Right atrium auricular region (tissue), 2 donors: ENCODE data around the gene SFT2D2. TPM values are rescaled to one million over a fixed set of nuclear protein-coding genes. Genes with fewer than 3 reads are reported as not detected.

Experiments
- DNase-seq: peaks from one replicate; pipeline ENCODE4 v3.0.0-alpha.2; 2019; ENCODE audit warnings: low spot score
- H3K27ac ChIP-seq, 2 donors: fragments of 200-600 bp; sonication (generic); 1 replicate in 1 of 2; 2 replicates in 1 of 2; pipeline ENCODE4 v1.5.1; 2016 to 2019
- H3K27me3 ChIP-seq, 2 donors: fragments of 200-600 bp; sonication (generic); one replicate each; pipeline versions ENCODE4 v1.5.1 to v1.6.0; 2017 to 2019
- H3K36me3 ChIP-seq: fragments of 200-600 bp; sonication (generic); one replicate; pipeline ENCODE4 v1.5.1; 2016
- H3K4me1 ChIP-seq, 2 donors: fragments of 200-600 bp; sonication (generic); one replicate each; pipeline versions ENCODE4 v1.5.1 to v1.6.0; 2017 to 2019
- H3K4me3 ChIP-seq, 2 donors: fragments of 200-600 bp; sonication (generic); 1 replicate in 1 of 2; 2 replicates in 1 of 2; pipeline ENCODE4 v1.5.1; 2017 to 2019; ENCODE audit warnings: mild to moderate bottlenecking in 1 of 2, moderate library complexity in 1 of 2
- H3K9me3 ChIP-seq, 2 donors: fragments of 200-600 bp; sonication (generic); one replicate each; pipeline ENCODE4 v1.5.1; 2019
- total RNA-seq, 2 donors: library from RNA; depleted of rRNA; stranded (reverse); fragments of >200 nt; gene quantifications; one replicate each; pipeline ENCODE4 v1.1.0, GENCODE V29; 2016
- TF ChIP-seq, protein P1 (sequence below), 2 donors: fragments of 200-600 bp; sonication (generic); IDR thresholded peaks; one replicate each; pipeline ENCODE4 v1.5.1; 2019; ENCODE audit warnings: antibody characterized with exemption in 2 of 2

Gene SFT2D2
- total RNA-seq, 2 donors from 2014 or later: 12.5 to 23.7 TPM

DNA sequence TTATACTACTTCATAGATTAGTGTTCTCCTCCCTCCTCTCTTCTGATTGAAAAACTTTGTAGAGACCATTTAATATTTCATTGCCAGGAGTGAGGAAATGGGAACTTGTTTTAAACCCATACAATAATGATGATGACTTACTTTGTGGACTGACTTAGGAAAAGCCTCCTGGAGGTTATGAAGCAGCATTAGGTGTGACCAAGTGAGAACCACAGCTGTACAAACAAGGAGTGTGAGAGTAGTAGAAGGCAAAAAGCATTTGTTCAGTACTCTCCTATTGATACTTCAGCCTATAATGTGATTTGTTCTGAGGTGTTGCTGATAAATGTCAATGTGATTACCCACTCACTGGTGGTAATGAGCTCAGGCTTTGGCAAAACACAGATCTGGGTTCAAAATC lies 38.6 kb upstream of the SFT2D2 start:
- Histone ChIP-seq H3K36me3 (peaks cover 16% of the 10 kb centered on the region), H3K4me1 (no peaks in the 10 kb centered on the region), H3K27ac (no peak overlapping the region), H3K4me3 (no peak overlapping the region), H3K9me3 (no peaks in the 10 kb centered on the region), H3K27me3 (no peaks in the 10 kb centered on the region)
- DNase-seq: no peak
- TF ChIP-seq, protein P1, sequence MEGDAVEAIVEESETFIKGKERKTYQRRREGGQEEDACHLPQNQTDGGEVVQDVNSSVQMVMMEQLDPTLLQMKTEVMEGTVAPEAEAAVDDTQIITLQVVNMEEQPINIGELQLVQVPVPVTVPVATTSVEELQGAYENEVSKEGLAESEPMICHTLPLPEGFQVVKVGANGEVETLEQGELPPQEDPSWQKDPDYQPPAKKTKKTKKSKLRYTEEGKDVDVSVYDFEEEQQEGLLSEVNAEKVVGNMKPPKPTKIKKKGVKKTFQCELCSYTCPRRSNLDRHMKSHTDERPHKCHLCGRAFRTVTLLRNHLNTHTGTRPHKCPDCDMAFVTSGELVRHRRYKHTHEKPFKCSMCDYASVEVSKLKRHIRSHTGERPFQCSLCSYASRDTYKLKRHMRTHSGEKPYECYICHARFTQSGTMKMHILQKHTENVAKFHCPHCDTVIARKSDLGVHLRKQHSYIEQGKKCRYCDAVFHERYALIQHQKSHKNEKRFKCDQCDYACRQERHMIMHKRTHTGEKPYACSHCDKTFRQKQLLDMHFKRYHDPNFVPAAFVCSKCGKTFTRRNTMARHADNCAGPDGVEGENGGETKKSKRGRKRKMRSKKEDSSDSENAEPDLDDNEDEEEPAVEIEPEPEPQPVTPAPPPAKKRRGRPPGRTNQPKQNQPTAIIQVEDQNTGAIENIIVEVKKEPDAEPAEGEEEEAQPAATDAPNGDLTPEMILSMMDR (IDR thresholded peaks at IDR 0.05): no peak

DNA sequence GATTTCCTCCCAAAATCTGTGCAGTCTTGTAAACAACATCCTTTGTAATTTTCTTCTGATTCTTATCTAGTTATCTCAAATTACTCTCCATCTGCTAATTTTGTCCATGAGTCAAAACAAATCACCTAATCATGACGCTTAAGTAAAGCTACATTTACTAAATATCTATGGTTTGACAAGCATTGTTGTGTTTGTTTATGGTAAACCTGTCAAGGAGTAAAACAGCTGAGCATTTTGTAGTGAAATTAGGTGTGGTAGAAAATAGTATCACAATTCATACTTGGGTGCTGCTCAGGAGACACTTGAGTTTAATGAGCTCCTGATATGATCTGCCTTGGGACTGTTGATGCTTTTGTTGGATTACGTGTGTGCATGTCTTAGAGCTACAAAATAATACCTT lies 35.4 kb upstream of the SFT2D2 start:
- peaks cover 34% of the 10 kb centered on the region for H3K36me3 ChIP-seq
- no peaks in the 10 kb centered on the region for H3K9me3 ChIP-seq
- DNase-seq: no peak
- no peak overlapping the region for H3K27ac ChIP-seq
- no peak overlapping the region for H3K4me3 ChIP-seq
- H3K27me3 ChIP-seq: no peaks in the 10 kb centered on the region
- H3K4me1 ChIP-seq: no peaks in the 10 kb centered on the region
- TF ChIP-seq, protein P1 (IDR thresholded peaks at IDR 0.05): no peak

DNA sequence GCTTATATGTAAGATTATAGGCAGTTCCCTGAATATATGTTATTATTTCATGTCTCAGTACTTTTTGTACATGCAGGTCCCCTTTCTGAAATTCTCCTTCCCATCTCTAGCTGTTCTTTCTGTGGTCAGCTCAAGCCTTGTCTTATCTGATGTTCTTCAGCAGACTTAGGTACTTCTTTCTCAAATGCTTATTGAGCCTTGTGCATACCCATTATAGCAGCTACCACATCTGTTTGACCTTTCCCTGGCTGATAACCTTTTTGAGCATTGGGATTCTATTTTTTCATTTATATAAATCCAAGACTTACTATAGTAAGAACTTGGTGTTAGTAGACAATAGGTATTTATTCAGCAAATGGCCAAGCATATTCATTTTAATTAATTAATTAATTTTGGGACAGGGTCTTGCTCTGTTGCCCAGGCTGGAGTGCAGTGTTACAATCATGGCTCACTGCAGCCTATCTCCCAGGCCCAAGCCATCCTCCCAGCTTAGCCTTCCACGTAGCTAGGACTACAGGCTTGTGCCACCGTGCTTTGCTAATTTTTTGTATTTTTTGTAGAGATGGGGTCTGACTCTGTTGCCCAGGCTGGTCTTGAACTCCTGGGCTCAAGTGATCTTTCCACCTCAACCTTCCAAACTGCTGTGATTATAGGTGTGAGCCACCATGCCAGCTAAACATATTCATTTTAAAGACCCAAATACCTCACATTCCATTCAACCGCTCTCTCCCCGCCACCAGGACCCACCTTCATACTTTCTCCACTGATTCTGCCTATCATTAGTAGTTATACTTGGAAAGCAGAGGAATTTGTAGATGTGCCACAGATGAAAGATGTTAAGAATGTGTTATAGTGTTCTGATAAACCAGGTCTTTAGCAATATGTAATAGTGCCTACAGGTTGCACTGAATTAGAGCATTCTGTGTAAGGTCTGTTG lies 30.3 kb upstream of the SFT2D2 start:
- no peak for DNase-seq
- H3K4me3 ChIP-seq: no peak overlapping the region
- H3K36me3 ChIP-seq: peaks cover 56% of the 10 kb centered on the region
- no peaks in the 10 kb centered on the region for H3K27me3 ChIP-seq
- H3K27ac ChIP-seq: no peak overlapping the region
- TF ChIP-seq, protein P1 (IDR thresholded peaks at IDR 0.05): no peak
- no peaks in the 10 kb centered on the region for H3K4me1 ChIP-seq
- H3K9me3 ChIP-seq: no peaks in the 10 kb centered on the region

DNA sequence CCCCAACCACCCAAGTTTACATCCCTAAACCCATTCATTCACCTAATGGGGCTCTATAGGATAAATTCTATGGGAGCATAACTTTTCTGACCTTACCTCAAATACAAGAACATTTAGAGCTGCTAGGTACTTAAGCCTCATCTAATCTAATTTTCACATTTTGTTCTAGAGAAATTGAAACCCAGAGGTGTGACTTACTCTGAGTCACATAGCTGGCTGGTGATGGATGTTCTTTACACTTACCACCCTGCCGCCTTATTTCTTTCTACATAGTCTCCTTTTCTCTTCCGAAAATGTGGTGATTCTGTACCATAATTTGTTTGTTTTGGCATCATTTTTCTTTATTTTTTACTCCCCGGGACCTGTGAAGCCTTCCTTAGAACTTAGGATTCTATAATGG lies 26.7 kb upstream of the SFT2D2 start:
- Histone ChIP-seq H3K27me3 (no peaks in the 10 kb centered on the region), H3K4me3 (no peak overlapping the region), H3K9me3 (no peaks in the 10 kb centered on the region), H3K27ac (no peak overlapping the region), H3K36me3 (peaks cover 39% of the 10 kb centered on the region), H3K4me1 (no peaks in the 10 kb centered on the region)
- DNase-seq: no peak
- TF ChIP-seq, protein P1 (IDR thresholded peaks at IDR 0.05): no peak

DNA sequence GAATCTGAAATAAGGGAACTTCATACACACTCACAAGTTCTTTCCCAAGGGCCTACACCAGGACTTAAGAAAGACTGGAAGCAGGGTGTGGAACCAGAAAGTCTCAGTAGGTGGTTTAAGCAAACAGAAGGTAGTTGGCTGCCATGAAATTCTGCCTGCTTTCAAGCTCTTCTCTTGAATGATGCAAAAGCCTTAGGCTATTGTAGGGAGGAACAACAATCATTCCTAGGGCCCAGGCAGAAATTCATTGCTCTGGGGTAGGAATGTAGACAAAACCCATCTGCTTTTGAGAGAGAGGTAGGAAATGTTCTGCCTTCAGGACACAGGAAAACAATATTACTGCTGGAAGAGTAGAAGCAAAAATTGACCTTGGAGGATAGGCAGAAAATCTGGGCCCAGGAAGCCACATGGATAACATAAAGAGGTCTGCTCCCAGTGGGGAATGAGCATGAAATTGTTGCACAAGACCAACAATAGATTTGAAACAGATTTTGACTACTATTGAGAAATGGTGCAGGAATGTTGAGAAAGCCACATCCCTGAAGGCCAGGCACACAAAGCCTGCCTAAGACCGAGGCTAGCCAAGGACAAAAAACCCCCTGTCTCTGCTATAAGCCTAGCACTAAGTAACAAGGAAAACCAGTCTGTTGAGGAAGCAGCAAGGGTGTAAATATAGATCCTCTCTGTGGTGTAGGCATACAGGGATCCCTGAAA lies 22.7 kb upstream of the SFT2D2 start:
- peaks cover 12% of the 10 kb centered on the region for H3K36me3 ChIP-seq
- no peaks in the 10 kb centered on the region for H3K27me3 ChIP-seq
- H3K4me3 ChIP-seq: no peak overlapping the region
- no peak for DNase-seq
- no peak overlapping the region for H3K27ac ChIP-seq
- no peaks in the 10 kb centered on the region for H3K4me1 ChIP-seq
- H3K9me3 ChIP-seq: no peaks in the 10 kb centered on the region
- TF ChIP-seq, protein P1 (IDR thresholded peaks at IDR 0.05): no peak
